Measurements from ENCODE around the gene ZNF783.

GRCh38 chr7:149257146-149257545 lies 4.8 kb upstream of the ZNF783 start:
- TF ChIP-seq, protein P1, sequence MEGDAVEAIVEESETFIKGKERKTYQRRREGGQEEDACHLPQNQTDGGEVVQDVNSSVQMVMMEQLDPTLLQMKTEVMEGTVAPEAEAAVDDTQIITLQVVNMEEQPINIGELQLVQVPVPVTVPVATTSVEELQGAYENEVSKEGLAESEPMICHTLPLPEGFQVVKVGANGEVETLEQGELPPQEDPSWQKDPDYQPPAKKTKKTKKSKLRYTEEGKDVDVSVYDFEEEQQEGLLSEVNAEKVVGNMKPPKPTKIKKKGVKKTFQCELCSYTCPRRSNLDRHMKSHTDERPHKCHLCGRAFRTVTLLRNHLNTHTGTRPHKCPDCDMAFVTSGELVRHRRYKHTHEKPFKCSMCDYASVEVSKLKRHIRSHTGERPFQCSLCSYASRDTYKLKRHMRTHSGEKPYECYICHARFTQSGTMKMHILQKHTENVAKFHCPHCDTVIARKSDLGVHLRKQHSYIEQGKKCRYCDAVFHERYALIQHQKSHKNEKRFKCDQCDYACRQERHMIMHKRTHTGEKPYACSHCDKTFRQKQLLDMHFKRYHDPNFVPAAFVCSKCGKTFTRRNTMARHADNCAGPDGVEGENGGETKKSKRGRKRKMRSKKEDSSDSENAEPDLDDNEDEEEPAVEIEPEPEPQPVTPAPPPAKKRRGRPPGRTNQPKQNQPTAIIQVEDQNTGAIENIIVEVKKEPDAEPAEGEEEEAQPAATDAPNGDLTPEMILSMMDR (conservative IDR thresholded peaks at IDR 0.05 in 1 of 2, IDR thresholded peaks at IDR 0.05 in 1 of 2; ENCODE audit: low read depth in 1 of 2, low read length in 2 of 2) = no peak
- no peak for TF ChIP-seq EZH2 (IDR thresholded peaks at IDR 0.05; ENCODE audit: low read length, missing control alignments)
